Mesothelial cell of epicardium (in vitro differentiated cells): ENCODE data around the gene BRAT1. TPM values are rescaled to one million over a fixed set of nuclear protein-coding genes. Genes with fewer than 3 reads are reported as not detected.
"Not testable (repeated sequence)": the region's sequence is repeated elsewhere in the genome, so short reads cannot be mapped to it uniquely, and the experiment has no call there.

Experiments
- DNase-seq, 2 experiments: peaks; one replicate each; pipeline ENCODE4 v3.0.0; 2021; ENCODE audit warnings: low spot score in 2 of 2; ENCODE audit not compliant: unreplicated experiment in 2 of 2
- H3K27ac Mint-ChIP-seq: 2 replicates; pipeline ENCODE4 v1.8.0; 2021; ENCODE audit warnings: mixed read lengths
- H3K27me3 Mint-ChIP-seq: 2 replicates; pipeline ENCODE4 v1.8.0; 2021; ENCODE audit warnings: low read depth, mixed read lengths
- H3K36me3 Mint-ChIP-seq: 2 replicates; pipeline ENCODE4 v1.8.0; 2021; ENCODE audit warnings: mixed read lengths
- H3K4me1 Mint-ChIP-seq: 2 replicates; pipeline ENCODE4 v1.8.0; 2021; ENCODE audit warnings: mixed read lengths
- H3K4me3 Mint-ChIP-seq: 2 replicates; pipeline ENCODE4 v1.8.0; 2021; ENCODE audit warnings: mild to moderate bottlenecking, moderate library complexity, mixed read lengths
- H3K9me3 Mint-ChIP-seq: 2 replicates; pipeline ENCODE4 v1.8.0; 2021; ENCODE audit warnings: mixed read lengths
- total RNA-seq: library from RNA; stranded (reverse); gene quantifications from 3 replicates; pipeline ENCODE4 v1.2.1, GENCODE V29; 2021
- TF ChIP-seq, protein P1 (sequence below): fragments of 200-600 bp; sonication (generic); IDR thresholded peaks from one replicate; pipeline ENCODE4 v1.5.0; 2021; ENCODE audit warnings: antibody characterized with exemption; ENCODE audit not compliant: unreplicated experiment

BRAT1 gene
- total RNA-seq, 1 donor from 2014 or later, result 47.6 TPM

DNA sequence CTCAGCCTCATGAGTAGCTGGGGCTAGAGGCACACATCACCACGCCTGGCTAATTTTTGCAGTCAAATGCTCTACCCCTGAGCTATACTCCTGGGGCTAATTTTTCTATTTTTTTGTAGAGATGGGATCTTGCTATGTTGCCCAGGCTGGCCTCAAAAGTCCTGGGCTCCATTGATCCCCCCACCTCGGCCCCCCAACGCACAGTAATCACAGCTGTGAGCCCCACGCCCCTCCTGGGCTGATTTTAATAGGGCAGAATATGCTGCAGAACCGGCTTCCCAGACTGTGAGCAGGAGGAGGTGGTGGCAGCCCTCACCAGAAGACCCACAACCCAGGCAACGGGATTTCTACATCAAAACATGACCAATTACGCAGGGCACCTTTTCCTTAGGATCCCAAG, 15.2 kb downstream of the BRAT1 start:
- H3K36me3 Mint-ChIP-seq, result peaks cover 5% of the 10 kb centered on the region
- H3K27me3 Mint-ChIP-seq, result no peaks in the 10 kb centered on the region
- H3K4me3 Mint-ChIP-seq, result no peak overlapping the region
- no peak overlapping the region for H3K27ac Mint-ChIP-seq
- DNase-seq, result no peak
- TF ChIP-seq, protein P1, sequence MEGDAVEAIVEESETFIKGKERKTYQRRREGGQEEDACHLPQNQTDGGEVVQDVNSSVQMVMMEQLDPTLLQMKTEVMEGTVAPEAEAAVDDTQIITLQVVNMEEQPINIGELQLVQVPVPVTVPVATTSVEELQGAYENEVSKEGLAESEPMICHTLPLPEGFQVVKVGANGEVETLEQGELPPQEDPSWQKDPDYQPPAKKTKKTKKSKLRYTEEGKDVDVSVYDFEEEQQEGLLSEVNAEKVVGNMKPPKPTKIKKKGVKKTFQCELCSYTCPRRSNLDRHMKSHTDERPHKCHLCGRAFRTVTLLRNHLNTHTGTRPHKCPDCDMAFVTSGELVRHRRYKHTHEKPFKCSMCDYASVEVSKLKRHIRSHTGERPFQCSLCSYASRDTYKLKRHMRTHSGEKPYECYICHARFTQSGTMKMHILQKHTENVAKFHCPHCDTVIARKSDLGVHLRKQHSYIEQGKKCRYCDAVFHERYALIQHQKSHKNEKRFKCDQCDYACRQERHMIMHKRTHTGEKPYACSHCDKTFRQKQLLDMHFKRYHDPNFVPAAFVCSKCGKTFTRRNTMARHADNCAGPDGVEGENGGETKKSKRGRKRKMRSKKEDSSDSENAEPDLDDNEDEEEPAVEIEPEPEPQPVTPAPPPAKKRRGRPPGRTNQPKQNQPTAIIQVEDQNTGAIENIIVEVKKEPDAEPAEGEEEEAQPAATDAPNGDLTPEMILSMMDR, result no peak
- H3K9me3 Mint-ChIP-seq, result no peaks in the 10 kb centered on the region
- no peaks in the 10 kb centered on the region for H3K4me1 Mint-ChIP-seq

- DNase-seq, result no peak
- Mint-ChIP-seq H3K4me3 (no peak overlapping the region), H3K27me3 (no peaks in the 10 kb centered on the region), H3K4me1 (no peaks in the 10 kb centered on the region), H3K27ac (no peak overlapping the region), H3K36me3 (peaks cover 2% of the 10 kb centered on the region), H3K9me3 (no peaks in the 10 kb centered on the region)
- TF ChIP-seq, protein P1, result no peak
Measured at GRCh38 chr7:2539031-2539911, 16.1 kb downstream of the BRAT1 start.

DNA sequence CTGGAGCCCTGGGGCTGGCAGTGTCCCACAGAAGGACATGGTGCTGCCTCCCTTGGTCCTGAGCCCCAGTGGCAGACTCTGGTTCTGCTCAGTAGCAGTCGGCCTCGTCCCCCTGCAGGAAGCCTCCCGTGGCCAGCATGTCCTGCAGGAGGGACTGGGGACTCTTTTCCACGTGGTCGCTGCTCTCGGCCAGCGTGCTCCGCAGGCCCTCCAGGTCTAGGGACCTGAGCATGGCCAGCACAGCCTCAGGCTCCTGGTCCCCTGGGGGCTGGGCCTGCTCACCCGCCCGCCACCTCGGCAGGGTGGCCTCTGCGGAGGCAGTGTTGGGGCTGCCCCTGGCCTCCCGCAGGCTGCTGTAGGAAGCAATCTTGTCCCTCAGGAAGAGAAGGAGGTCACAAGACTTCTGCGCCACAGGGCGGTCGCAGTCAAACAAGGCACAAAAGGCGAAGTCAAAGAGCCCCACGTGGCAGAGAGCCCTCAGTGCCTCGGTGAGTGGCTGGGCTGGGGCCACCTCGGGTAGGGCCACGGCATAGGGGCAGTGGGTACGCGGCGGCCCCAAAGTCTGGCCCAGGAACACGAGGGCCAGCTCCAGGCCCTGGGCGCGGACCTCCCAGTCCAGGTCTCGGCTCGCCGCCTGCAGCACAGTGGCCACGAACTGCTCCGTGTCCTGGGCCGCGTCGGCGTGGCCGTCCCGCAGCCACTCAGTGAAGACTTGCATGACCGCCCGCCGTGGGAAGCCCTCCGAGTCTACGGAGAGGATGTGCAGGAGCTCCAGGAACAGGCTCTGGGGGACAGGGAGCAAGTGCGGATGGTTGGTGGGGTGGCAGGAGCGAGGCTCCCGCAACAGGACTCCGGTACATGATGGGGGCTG, 17.1 kb downstream of the BRAT1 start:
- Mint-ChIP-seq H3K36me3 (peaks cover 2% of the 10 kb centered on the region), H3K4me3 (no peak overlapping the region)
- peak in 1 of 2 experiments; percentile 23 for DNase-seq

DNA sequence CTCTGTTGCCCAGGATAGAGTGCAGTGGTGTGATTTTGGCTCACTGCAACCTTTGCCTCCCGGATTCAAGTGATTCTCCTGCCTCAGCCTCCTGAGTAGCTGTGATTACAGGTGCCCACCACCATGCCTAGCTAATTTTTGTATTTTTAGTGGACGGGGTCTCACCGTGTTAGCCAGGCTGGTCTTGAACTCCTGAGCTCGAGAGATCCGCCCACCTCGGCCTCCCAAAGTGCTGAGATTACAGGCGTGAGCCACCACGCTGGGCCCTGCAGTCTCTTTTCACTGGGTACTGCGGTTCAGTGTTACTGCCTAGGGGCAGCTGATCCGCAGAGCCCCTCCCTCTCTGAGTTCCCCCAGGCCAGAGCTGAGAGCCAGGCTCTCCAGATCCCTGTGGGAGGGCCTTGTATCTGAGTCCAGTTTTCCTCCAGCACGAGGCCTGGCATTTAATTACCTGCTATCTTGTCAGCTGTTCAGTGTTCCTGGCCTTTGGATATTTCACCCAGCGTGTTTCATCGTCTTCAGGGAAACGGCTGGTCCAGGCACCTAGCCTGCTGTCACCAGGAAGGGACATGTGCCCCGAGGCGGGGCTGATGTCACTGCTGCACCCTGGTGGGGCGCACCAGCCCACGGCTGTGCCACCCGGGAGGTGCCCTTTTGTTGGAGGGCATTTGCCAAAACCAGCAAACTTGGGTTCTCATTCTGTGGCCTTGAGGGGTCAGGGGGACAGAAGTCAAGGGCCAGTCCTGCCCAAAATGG, 19.3 kb downstream of the BRAT1 start:
- not testable (repeated sequence) for H3K9me3 Mint-ChIP-seq, H3K27ac Mint-ChIP-seq, H3K27me3 Mint-ChIP-seq, H3K36me3 Mint-ChIP-seq, H3K4me3 Mint-ChIP-seq, H3K4me1 Mint-ChIP-seq, DNase-seq

More for the DNA sequence above, 17.1 kb downstream of the BRAT1 start:
- TF ChIP-seq, protein P1, result no peak
- no peaks in the 10 kb centered on the region for H3K27me3 Mint-ChIP-seq
- H3K4me1 Mint-ChIP-seq, result no peaks in the 10 kb centered on the region
- no peaks in the 10 kb centered on the region for H3K9me3 Mint-ChIP-seq
- H3K27ac Mint-ChIP-seq, result no peak overlapping the region

DNA sequence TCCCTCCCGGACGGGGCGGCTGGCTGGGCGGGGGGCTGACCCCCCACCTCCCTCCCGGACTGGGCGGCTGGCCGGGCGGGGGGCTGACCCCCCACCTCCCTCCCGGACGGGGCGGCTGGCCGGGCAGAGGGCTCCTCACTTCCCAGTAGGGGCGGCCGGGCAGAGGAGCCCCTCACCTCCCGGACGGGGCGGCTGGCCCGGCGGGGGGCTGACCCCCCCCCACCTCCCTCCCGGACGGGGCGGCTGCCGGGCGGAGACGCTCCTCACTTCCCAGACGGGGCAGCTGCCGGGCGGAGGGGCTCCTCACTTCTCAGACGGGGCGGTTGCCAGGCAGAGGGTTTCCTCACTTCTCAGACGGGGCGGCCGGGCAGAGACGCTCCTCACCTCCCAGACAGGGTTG, 21.1 kb downstream of the BRAT1 start:
- not testable (repeated sequence) for H3K4me1 Mint-ChIP-seq, H3K27me3 Mint-ChIP-seq, H3K4me3 Mint-ChIP-seq, DNase-seq, H3K36me3 Mint-ChIP-seq, H3K9me3 Mint-ChIP-seq, H3K27ac Mint-ChIP-seq

DNA sequence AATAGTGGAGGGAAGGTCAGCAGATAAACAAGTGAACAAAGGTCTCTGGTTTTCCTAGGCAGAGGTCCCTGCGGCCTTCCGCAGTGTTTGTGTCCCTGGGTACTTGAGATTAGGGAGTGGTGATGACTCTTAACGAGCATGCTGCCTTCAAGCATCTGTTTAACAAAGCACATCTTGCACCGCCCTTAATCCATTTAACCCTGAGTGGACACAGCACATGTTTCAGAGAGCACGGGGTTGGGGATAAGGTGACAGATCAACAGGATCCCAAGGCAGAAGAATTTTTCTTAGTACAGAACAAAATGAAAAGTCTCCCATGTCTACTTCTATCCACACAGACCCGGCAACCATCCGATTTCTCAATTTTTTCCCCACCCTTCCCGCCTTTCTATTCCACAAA, 21.8 kb downstream of the BRAT1 start:
- H3K36me3 Mint-ChIP-seq, H3K27me3 Mint-ChIP-seq, H3K9me3 Mint-ChIP-seq, H3K27ac Mint-ChIP-seq, H3K4me1 Mint-ChIP-seq, DNase-seq, H3K4me3 Mint-ChIP-seq: not testable (repeated sequence)

- H3K4me3 Mint-ChIP-seq, H3K27ac Mint-ChIP-seq, DNase-seq, H3K9me3 Mint-ChIP-seq, H3K27me3 Mint-ChIP-seq, H3K4me1 Mint-ChIP-seq, H3K36me3 Mint-ChIP-seq: not testable (repeated sequence)
Measured at GRCh38 chr7:2532816-2533215, 22.5 kb downstream of the BRAT1 start.

- H3K36me3 Mint-ChIP-seq, H3K4me3 Mint-ChIP-seq, H3K9me3 Mint-ChIP-seq, DNase-seq, H3K27me3 Mint-ChIP-seq, H3K27ac Mint-ChIP-seq: not testable (repeated sequence)
- peaks cover 11% of the 10 kb centered on the region for H3K4me1 Mint-ChIP-seq
Measured at GRCh38 chr7:2532199-2532772, 23.0 kb downstream of the BRAT1 start.

DNA sequence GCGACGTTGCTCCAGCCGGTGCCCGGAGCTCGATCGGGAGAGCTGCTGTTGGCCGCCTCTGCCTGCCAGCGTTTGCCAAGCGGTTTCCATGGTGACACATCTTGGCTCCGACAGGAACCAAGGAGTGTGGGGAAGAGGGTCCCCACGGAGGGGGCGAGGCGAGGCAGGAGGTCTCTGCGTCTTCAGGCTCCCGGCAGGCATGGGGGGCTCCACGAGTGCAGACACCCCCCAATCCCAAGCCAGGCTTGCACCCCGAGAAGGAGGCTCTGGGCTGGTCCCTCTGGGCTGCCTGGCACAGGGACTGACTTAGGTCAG, 23.6 kb downstream of the BRAT1 start:
- peaks cover 11% of the 10 kb centered on the region for H3K4me1 Mint-ChIP-seq
- not testable (repeated sequence) for H3K4me3 Mint-ChIP-seq, H3K36me3 Mint-ChIP-seq, H3K27ac Mint-ChIP-seq, H3K27me3 Mint-ChIP-seq, DNase-seq, H3K9me3 Mint-ChIP-seq
